WI38 (cell line): ENCODE measurements around the gene NT5C3B.

Experiments used
- H3K4me3 ChIP-seq: 2 replicates; pipeline ENCODE4 v1.5.1; 2011; ENCODE audit warnings: low read depth, mild to moderate bottlenecking, control low read depth, low read length
- TF ChIP-seq, protein P1 (sequence below): IDR thresholded peaks from 2 replicates; pipeline ENCODE4 v1.5.1; 2012; ENCODE audit warnings: low read depth, mild to moderate bottlenecking, control low read depth, low read length

NT5C3B gene

GRCh38 chr17:41823141-41823524 is 12.9 kb downstream of the NT5C3B start:
- no peak overlapping the region for H3K4me3 ChIP-seq
- TF ChIP-seq, protein P1, sequence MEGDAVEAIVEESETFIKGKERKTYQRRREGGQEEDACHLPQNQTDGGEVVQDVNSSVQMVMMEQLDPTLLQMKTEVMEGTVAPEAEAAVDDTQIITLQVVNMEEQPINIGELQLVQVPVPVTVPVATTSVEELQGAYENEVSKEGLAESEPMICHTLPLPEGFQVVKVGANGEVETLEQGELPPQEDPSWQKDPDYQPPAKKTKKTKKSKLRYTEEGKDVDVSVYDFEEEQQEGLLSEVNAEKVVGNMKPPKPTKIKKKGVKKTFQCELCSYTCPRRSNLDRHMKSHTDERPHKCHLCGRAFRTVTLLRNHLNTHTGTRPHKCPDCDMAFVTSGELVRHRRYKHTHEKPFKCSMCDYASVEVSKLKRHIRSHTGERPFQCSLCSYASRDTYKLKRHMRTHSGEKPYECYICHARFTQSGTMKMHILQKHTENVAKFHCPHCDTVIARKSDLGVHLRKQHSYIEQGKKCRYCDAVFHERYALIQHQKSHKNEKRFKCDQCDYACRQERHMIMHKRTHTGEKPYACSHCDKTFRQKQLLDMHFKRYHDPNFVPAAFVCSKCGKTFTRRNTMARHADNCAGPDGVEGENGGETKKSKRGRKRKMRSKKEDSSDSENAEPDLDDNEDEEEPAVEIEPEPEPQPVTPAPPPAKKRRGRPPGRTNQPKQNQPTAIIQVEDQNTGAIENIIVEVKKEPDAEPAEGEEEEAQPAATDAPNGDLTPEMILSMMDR = no peak

DNA sequence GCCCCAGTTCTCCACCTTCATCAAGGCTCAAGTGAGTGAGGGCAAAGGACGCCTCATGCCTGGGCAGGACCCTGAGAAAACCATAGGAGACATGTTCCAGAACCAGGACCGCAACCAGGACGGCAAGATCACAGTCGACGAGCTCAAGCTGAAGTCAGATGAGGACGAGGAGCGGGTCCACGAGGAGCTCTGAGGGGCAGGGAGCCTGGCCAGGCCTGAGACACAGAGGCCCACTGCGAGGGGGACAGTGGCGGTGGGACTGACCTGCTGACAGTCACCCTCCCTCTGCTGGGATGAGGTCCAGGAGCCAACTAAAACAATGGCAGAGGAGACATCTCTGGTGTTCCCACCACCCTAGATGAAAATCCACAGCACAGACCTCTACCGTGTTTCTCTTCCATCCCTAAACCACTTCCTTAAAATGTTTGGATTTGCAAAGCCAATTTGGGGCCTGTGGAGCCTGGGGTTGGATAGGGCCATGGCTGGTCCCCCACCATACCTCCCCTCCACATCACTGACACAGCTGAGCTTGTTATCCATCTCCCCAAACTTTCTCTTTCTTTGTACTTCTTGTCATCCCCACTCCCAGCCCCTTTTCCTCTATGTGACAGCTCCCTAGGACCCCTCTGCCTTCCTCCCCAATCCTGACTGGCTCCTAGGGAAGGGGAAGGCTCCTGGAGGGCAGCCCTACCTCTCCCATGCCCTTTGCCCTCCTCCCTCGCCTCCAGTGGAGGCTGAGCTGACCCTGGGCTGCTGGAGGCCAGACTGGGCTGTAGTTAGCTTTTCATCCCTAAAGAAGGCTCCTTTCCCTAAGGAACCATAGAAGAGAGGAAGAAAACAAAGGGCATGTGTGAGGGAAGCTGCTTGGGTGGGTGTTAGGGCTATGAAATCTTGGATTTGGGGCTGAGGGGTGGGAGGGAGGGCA is 13.6 kb downstream of the NT5C3B start:
- TF ChIP-seq, protein P1 = no peak

DNA sequence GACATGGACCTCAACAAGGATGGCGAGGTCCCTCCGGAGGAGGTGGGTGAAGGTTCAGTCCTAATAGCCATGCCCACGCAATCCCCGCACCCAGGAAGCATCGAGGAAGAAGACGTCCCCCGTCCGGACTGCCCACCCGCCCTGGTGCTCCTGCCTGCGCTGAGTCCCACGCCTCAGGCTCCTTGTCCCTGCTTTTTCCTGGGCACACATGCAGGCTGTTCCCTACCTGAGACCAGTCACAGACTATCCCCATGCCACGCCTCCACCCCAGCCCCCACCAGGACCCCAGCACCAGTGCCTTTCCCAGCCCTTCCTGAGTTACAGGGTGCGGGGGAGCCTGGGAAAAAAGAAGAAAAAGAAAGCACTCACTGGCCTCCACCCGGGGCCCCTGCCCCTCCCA is 14.3 kb downstream of the NT5C3B start:
- H3K4me3 ChIP-seq = no peak overlapping the region
- TF ChIP-seq, protein P1 = no peak

More for the DNA sequence above, 13.6 kb downstream of the NT5C3B start:
- H3K4me3 ChIP-seq = no peak overlapping the region

GRCh38 chr17:41818024-41818423 is 18.0 kb downstream of the NT5C3B start:
- TF ChIP-seq, protein P1 = no peak
- H3K4me3 ChIP-seq = no peak overlapping the region

DNA sequence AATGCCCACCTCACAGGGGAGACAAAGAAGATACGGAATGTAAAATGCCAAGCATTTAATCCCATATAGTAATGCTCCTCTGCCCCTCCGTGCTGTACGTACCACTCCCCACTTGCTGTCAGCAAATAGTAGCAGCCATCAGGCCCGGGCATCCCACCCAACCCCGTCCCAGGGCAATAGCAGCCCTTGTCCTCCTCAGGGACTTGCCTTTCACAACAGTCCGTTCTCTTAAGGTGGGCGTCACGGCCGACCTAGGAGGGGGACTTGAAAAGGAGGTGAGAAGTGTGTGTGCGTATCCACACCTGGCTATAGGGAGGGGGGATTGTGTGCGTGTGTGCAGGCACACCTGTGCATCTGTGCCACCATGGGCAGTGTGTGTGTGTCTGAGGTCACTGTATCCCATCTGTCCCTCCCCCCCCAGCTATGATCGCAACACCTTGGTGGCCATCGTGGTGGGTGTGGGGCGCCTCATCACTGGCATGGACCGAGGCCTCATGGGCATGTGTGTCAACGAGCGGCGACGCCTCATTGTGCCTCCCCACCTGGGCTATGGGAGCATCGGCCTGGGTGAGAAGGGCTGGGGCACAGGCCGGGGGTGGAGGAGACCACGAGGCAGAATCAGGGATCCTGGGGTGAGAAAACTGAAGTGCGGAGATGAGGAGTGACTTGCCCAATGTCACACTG is 19.3 kb downstream of the NT5C3B start:
- TF ChIP-seq, protein P1 = no peak
- H3K4me3 ChIP-seq = no peak overlapping the region

DNA sequence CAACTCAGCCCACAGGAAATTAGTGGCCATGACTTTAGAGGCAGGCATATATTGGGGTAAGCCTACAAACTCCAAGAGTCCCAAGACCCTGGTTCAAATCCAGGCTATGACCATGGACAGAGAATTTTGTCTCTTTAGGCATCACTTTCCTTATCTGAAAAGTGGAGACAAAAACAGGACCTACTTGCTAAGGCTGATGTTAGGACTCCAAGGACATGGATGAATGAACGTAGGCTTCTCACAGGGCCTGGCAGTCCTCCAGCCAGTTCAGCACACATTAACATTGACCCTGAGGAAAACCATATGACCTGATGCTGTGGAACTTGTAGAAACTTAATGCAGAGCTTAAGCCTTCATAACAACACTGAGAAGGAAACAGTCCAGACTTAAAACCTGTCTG is 21.8 kb downstream of the NT5C3B start:
- TF ChIP-seq, protein P1 = no peak
- peak overlapping the region; percentile 95 for H3K4me3 ChIP-seq

- peak overlapping the region; percentile 95 for H3K4me3 ChIP-seq
- TF ChIP-seq, protein P1 = no peak
Measured at GRCh38 chr17:41813699-41814124, 22.3 kb downstream of the NT5C3B start.
